DND-41 (cell line): ENCODE results near the gene DACH1.

Source experiments
- ATAC-seq: fragments of 200-7000 bp; cut with Tn5 transposase; 3 replicates; pipeline ENCODE4 v1.9.1; 2021; ENCODE audit warnings: low read depth; ENCODE audit not compliant: insufficient read depth
- DNase-seq: peaks from one replicate; pipeline ENCODE4 v3.0.0-alpha.2; 2020
- H2AFZ ChIP-seq: 2 replicates; pipeline ENCODE4 v1.6.0; 2012; ENCODE audit warnings: low read depth, low read length
- H3K27ac ChIP-seq: 2 replicates; pipeline ENCODE4 v1.5.1; 2012; ENCODE audit warnings: low read length, inconsistent platforms
- H3K27me3 ChIP-seq: fragments of 200-600 bp; sonication (generic); 2 replicates; pipeline ENCODE4 v1.6.0; 2012; ENCODE audit warnings: low read length, mild to moderate bottlenecking, inconsistent platforms; ENCODE audit not compliant: insufficient read depth, poor library complexity
- H3K36me3 ChIP-seq: 2 replicates; pipeline ENCODE4 v1.5.1; 2012; ENCODE audit warnings: low read length, inconsistent platforms; ENCODE audit not compliant: insufficient read depth
- H3K4me1 ChIP-seq: 2 replicates; pipeline ENCODE4 v1.5.1; 2012; ENCODE audit warnings: mild to moderate bottlenecking, low read length; ENCODE audit not compliant: insufficient read depth
- H3K4me2 ChIP-seq: 2 replicates; pipeline ENCODE4 v1.6.0; 2012; ENCODE audit warnings: mild to moderate bottlenecking, moderate library complexity, low read length, inconsistent platforms; ENCODE audit not compliant: insufficient read depth
- H3K4me3 ChIP-seq, 2 experiments: fragments of 200-600 bp in 1 of 2; shearing (Covaris generic) in 1 of 2; 2 replicates each; pipeline ENCODE4 v1.5.1; 2012 to 2016; ENCODE audit warnings: inconsistent platforms in 2 of 2, low read length in 2 of 2, mild to moderate bottlenecking in 2 of 2, low read depth in 1 of 2, moderate library complexity in 1 of 2
- H3K79me2 ChIP-seq: 2 replicates; pipeline ENCODE4 v1.6.0; 2012; ENCODE audit warnings: low read length, inconsistent platforms; ENCODE audit not compliant: insufficient read depth
- H3K9ac ChIP-seq: 2 replicates; pipeline ENCODE4 v1.6.0; 2012; ENCODE audit warnings: low read depth, mild to moderate bottlenecking, inconsistent platforms, low read length, moderate library complexity
- H3K9me3 ChIP-seq: 2 replicates; pipeline ENCODE4 v1.5.1; 2012; ENCODE audit warnings: low read length, moderate library complexity, mild to moderate bottlenecking, inconsistent platforms; ENCODE audit not compliant: insufficient read depth, severe bottlenecking
- H4K20me1 ChIP-seq: 2 replicates; pipeline ENCODE4 v1.6.0; 2012; ENCODE audit warnings: low read length; ENCODE audit not compliant: insufficient read depth
- EZH2 ChIP-seq: IDR thresholded peaks from 3 replicates; pipeline ENCODE4 v1.6.1; 2012; ENCODE audit warnings: borderline replicate concordance, low read depth, mild to moderate bottlenecking, moderate library complexity, low read length, inconsistent platforms; ENCODE audit not compliant: severe bottlenecking
- TF ChIP-seq, protein P1 (sequence below): IDR thresholded peaks from 2 replicates; pipeline ENCODE4 v1.5.1; 2012; ENCODE audit warnings: borderline replicate concordance, low read length, moderate library complexity, mild to moderate bottlenecking; ENCODE audit not compliant: poor library complexity, severe bottlenecking; ENCODE audit errors: extremely low read depth

Gene DACH1

DNA sequence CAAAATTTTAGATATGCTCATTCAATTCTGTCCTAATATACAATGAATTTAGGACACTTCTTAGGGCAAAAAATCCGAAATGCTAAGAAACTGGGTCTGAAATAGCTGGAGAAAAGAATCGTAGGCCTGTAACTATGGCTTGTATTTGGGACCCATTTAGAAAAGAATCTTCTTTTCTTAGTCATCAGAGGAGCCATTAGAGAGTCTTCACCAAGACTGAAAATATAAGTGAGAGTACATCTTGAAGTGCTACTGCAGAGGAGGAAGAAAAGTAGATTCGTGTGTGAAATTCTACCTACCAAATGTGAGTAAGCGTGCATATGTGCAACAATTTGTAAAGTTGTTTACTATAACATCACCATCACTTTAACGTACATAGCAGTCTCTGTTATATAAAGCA, 8.8 kb upstream of the DACH1 start:
- no peak for ATAC-seq
- H3K9ac ChIP-seq: no peak overlapping the region
- H3K9me3 ChIP-seq: no peaks in the 10 kb centered on the region
- H3K4me2 ChIP-seq: no peak overlapping the region
- H4K20me1 ChIP-seq: no peaks in the 10 kb centered on the region
- H3K4me1 ChIP-seq: 0 out of 2 replicates have a peak, but pooled peaks cover 2% of the 10 kb centered on the region
- DNase-seq: no peak
- TF ChIP-seq, protein P1, sequence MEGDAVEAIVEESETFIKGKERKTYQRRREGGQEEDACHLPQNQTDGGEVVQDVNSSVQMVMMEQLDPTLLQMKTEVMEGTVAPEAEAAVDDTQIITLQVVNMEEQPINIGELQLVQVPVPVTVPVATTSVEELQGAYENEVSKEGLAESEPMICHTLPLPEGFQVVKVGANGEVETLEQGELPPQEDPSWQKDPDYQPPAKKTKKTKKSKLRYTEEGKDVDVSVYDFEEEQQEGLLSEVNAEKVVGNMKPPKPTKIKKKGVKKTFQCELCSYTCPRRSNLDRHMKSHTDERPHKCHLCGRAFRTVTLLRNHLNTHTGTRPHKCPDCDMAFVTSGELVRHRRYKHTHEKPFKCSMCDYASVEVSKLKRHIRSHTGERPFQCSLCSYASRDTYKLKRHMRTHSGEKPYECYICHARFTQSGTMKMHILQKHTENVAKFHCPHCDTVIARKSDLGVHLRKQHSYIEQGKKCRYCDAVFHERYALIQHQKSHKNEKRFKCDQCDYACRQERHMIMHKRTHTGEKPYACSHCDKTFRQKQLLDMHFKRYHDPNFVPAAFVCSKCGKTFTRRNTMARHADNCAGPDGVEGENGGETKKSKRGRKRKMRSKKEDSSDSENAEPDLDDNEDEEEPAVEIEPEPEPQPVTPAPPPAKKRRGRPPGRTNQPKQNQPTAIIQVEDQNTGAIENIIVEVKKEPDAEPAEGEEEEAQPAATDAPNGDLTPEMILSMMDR: no peak
- no peak for TF ChIP-seq EZH2
- no peaks in the 10 kb centered on the region for H3K36me3 ChIP-seq
- H3K4me3 ChIP-seq: no peak overlapping the region
- no peak overlapping the region for H2AFZ ChIP-seq
- H3K27ac ChIP-seq: no peak overlapping the region
- no peaks in the 10 kb centered on the region for H3K27me3 ChIP-seq
- no peaks in the 10 kb centered on the region for H3K79me2 ChIP-seq

- Histone ChIP-seq H3K4me3 (no peak overlapping the region), H3K4me1 (0 out of 2 replicates have a peak, but pooled peaks cover 2% of the 10 kb centered on the region), H4K20me1 (no peaks in the 10 kb centered on the region), H3K9me3 (no peaks in the 10 kb centered on the region), H3K79me2 (no peaks in the 10 kb centered on the region), H3K36me3 (no peaks in the 10 kb centered on the region), H3K4me2 (no peak overlapping the region), H3K27me3 (peaks cover 1% of the 10 kb centered on the region), H2AFZ (no peak overlapping the region), H3K27ac (no peak overlapping the region), H3K9ac (no peak overlapping the region)
- no peak for TF ChIP-seq EZH2
- TF ChIP-seq, protein P1: no peak
- DNase-seq: no peak
- ATAC-seq: no peak
Measured at GRCh38 chr13:71874458-71874857, 7.5 kb upstream of the DACH1 start.

- H3K4me2 ChIP-seq: no peak overlapping the region
- no peaks in the 10 kb centered on the region for H3K79me2 ChIP-seq
Measured at GRCh38 chr13:71873418-71874247, 6.6 kb upstream of the DACH1 start.

More at GRCh38 chr13:71873418-71874247, 6.6 kb upstream of the DACH1 start:
- H4K20me1 ChIP-seq: no peaks in the 10 kb centered on the region
- ATAC-seq: no peak
- no peaks in the 10 kb centered on the region for H3K9me3 ChIP-seq
- no peak overlapping the region for H3K4me3 ChIP-seq
- peaks cover 5% of the 10 kb centered on the region for H3K27me3 ChIP-seq
- no peak overlapping the region for H3K27ac ChIP-seq
- DNase-seq: no peak
- H2AFZ ChIP-seq: no peak overlapping the region
- H3K4me1 ChIP-seq: no peaks in the 10 kb centered on the region
- no peaks in the 10 kb centered on the region for H3K36me3 ChIP-seq
- TF ChIP-seq EZH2: no peak
- TF ChIP-seq, protein P1: no peak
- H3K9ac ChIP-seq: no peak overlapping the region
